Hepatocyte (in vitro differentiated cells): ENCODE results near the gene PELI3. TPM values are rescaled to one million over a fixed set of nuclear protein-coding genes. Genes with fewer than 3 reads are reported as not detected.

Source experiments
- DNase-seq: peaks from one replicate; pipeline ENCODE4 v3.0.0-alpha.2; 2016; ENCODE audit warnings: low spot score
- H2AFZ ChIP-seq: fragments of 200-600 bp; sonication (generic); 2 replicates; pipeline ENCODE4 v1.6.0; 2016; ENCODE audit warnings: antibody characterized with exemption, mild to moderate bottlenecking
- H3K27ac ChIP-seq: fragments of 200-600 bp; sonication (generic); 2 replicates; pipeline ENCODE4 v1.5.1; 2016; ENCODE audit warnings: mild to moderate bottlenecking
- H3K27me3 ChIP-seq: fragments of 200-600 bp; sonication (generic); 2 replicates; pipeline ENCODE4 v1.6.1; 2016
- H3K36me3 ChIP-seq: fragments of 200-600 bp; sonication (generic); replicated peaks from 2 replicates; pipeline ENCODE4 v1.5.1; 2016; ENCODE audit warnings: low read depth; ENCODE audit not compliant: insufficient read depth
- H3K4me1 ChIP-seq: fragments of 200-600 bp; sonication (generic); 2 replicates; pipeline ENCODE4 v1.5.1; 2016; ENCODE audit warnings: mild to moderate bottlenecking, moderate library complexity; ENCODE audit not compliant: insufficient read depth
- H3K4me2 ChIP-seq: fragments of 200-600 bp; sonication (generic); 2 replicates; pipeline ENCODE4 v1.6.0; 2016
- H3K4me3 ChIP-seq: fragments of 200-600 bp; sonication (generic); 2 replicates; pipeline ENCODE4 v1.5.1; 2016; ENCODE audit warnings: mild to moderate bottlenecking
- H3K79me2 ChIP-seq: fragments of 200-600 bp; sonication (generic); 2 replicates; pipeline ENCODE4 v1.6.0; 2017; ENCODE audit warnings: mild to moderate bottlenecking
- H3K9me2 ChIP-seq: fragments of 200-600 bp; sonication (generic); replicated peaks from 2 replicates; pipeline ENCODE4 v1.6.0; 2017; ENCODE audit warnings: mild to moderate bottlenecking; ENCODE audit not compliant: insufficient read depth
- H3K9me3 ChIP-seq: fragments of 200-600 bp; sonication (generic); 2 replicates; pipeline ENCODE4 v1.5.1; 2016; ENCODE audit warnings: low read depth, mild to moderate bottlenecking
- H4K20me1 ChIP-seq: fragments of 200-600 bp; sonication (generic); 2 replicates; pipeline ENCODE4 v1.6.0; 2016; ENCODE audit warnings: mild to moderate bottlenecking; ENCODE audit not compliant: insufficient read depth, poor library complexity, severe bottlenecking
- EZH2 ChIP-seq: fragments of 200-600 bp; sonication (generic); IDR thresholded peaks from 2 replicates; pipeline ENCODE4 v1.6.1; 2016; ENCODE audit warnings: antibody characterized with exemption, mild to moderate bottlenecking, borderline replicate concordance
- EZH2phosphoT487 ChIP-seq: fragments of 200-600 bp; sonication (generic); IDR thresholded peaks from one replicate; pipeline ENCODE4 v1.6.1; 2018; ENCODE audit warnings: antibody characterized with exemption, mild to moderate bottlenecking, low read depth, moderate library complexity; ENCODE audit not compliant: unreplicated experiment, severe bottlenecking
- WGBS: methylation state at CpG from one replicate; pipeline ENCODE4 v1.1.6; 2016; ENCODE audit warnings: low lambda C conversion rate; ENCODE audit errors: missing lambda C conversion rate; 5-methylcytosine and 5-hydroxymethylcytosine counted together
- polyA plus RNA-seq: library from polyadenylated mRNA; unstranded; fragments of >200 nt; fragmentation: Nextera tagmentation; extraction: Ambion mirVana; gene quantifications from 2 replicates; pipeline ENCODE4 v1.2.1, GENCODE V29; 2016
- small RNA-seq: library from RNA; depleted of rRNA; stranded (forward); fragments of <200 nt; gene quantifications from one replicate; pipeline ENCODE3, GENCODE V24; 2014
- total RNA-seq: library from RNA; depleted of rRNA; stranded (reverse); fragments of >200 nt; gene quantifications from 2 replicates; pipeline ENCODE4 v1.2.3, GENCODE V29; 2014
- TF ChIP-seq, protein P1 (sequence below): fragments of 200-600 bp; sonication (generic); IDR thresholded peaks from 2 replicates; pipeline ENCODE4 v1.5.1; 2016; ENCODE audit warnings: antibody characterized with exemption, mild to moderate bottlenecking; ENCODE audit not compliant: poor library complexity

PELI3 gene
- total and polyA plus RNA-seq, 2 experiments from 2014 or later, result 6.7 to 10.9 TPM

DNA sequence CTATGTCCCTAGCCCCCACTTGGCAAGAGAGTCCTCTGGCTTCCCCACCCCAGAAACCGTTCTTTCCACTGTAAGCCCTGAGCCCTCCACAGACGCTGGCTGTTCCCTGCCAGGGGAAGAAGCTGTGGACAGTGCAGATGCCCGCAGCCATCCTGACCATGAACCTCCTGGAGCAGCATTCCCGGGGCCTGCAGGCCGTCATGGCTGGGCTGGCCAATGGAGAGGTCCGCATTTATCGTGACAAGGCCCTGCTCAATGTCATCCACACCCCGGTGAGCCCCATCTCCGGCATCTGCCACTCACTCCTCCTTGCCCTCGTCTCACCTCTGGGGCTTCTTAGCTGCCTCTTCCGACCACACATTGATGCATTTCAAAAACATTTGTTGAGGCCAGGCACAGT is 56.9 kb downstream of the PELI3 start:
- Histone ChIP-seq H3K9me3 (no peaks in the 10 kb centered on the region), H3K4me2 (no peak overlapping the region), H4K20me1 (no peaks in the 10 kb centered on the region), H3K27ac (no peak overlapping the region), H3K4me1 (no peaks in the 10 kb centered on the region), H3K27me3 (no peaks in the 10 kb centered on the region), H3K36me3 (no peaks in the 10 kb centered on the region), H3K4me3 (no peak overlapping the region), H3K9me2 (no peaks in the 10 kb centered on the region), H3K79me2 (no peaks in the 10 kb centered on the region), H2AFZ (no peak overlapping the region)
- 77% methylated on average over 11 of the region's 11 CpGs for WGBS
- DNase-seq, result no peak
- no peak for TF ChIP-seq EZH2
- no peak for TF ChIP-seq EZH2phosphoT487
- TF ChIP-seq, protein P1, sequence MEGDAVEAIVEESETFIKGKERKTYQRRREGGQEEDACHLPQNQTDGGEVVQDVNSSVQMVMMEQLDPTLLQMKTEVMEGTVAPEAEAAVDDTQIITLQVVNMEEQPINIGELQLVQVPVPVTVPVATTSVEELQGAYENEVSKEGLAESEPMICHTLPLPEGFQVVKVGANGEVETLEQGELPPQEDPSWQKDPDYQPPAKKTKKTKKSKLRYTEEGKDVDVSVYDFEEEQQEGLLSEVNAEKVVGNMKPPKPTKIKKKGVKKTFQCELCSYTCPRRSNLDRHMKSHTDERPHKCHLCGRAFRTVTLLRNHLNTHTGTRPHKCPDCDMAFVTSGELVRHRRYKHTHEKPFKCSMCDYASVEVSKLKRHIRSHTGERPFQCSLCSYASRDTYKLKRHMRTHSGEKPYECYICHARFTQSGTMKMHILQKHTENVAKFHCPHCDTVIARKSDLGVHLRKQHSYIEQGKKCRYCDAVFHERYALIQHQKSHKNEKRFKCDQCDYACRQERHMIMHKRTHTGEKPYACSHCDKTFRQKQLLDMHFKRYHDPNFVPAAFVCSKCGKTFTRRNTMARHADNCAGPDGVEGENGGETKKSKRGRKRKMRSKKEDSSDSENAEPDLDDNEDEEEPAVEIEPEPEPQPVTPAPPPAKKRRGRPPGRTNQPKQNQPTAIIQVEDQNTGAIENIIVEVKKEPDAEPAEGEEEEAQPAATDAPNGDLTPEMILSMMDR, result no peak

DNA sequence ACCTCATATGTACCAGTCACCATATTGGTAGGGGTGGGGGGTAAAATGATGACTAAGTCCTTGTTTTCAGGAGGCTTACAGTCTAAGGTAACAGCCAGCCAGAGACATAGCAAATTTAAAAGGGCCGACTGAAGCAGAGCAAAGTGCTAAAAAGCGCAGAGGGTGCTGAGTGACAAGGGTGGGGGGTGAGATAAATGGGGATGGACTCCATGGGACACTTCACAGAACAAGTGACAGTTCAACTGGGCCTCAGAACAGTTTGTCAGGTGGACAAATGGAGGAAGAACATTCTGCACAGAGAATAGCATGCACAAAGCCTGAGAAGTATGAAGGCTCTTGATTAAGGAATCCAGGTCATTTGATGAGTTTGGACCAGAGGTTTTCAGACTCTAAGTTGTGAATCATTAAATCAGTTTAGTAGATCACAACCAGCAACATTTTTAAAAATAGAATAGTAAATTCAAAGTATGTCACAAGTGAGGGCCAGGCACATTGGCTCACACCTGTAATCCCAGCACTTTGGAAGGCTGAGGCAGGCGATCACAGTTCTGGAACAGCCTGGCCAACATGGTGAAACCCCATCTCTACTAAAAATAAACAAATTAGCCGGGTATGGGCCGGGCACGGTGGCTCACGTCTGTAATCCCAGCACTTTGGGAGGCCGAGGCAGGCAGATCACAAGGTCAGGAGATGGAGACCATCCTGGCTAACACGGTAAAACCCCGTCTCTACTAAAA is 57.8 kb downstream of the PELI3 start:
- no peak for DNase-seq
- no peaks in the 10 kb centered on the region for H3K36me3 ChIP-seq
- no peaks in the 10 kb centered on the region for H3K9me3 ChIP-seq
- H3K27ac ChIP-seq, result no peak overlapping the region
- no peaks in the 10 kb centered on the region for H4K20me1 ChIP-seq
- TF ChIP-seq, protein P1, result no peak
- TF ChIP-seq EZH2phosphoT487 (no peak), EZH2 (no peak)
- H2AFZ ChIP-seq, result no peak overlapping the region
- H3K79me2 ChIP-seq, result no peaks in the 10 kb centered on the region
- H3K4me3 ChIP-seq, result no peak overlapping the region
- H3K27me3 ChIP-seq, result no peaks in the 10 kb centered on the region
- 96% methylated on average over 10 of the region's 10 CpGs for WGBS
- no peaks in the 10 kb centered on the region for H3K9me2 ChIP-seq
- H3K4me2 ChIP-seq, result no peak overlapping the region
- H3K4me1 ChIP-seq, result no peaks in the 10 kb centered on the region

Small RNAs within 50 kb of the gene (small RNA-seq; reads per million reads assigned to genes)
- gene RF00416, result not detected

Other genes with a start within 250 kb of the PELI3 start
- gene KLC2, start 209.2 kb upstream of the PELI3 start, total RNA-seq, result 13.4 and 19.2 TPM in 2 replicates
- gene KLC2, start 209.2 kb upstream of the PELI3 start, polyA plus RNA-seq, result 28.8 and 35.3 TPM in 2 replicates
- gene RAB1B, start 198.3 kb upstream of the PELI3 start, total RNA-seq, result 87.9 and 88.4 TPM in 2 replicates
- 17.5 and 19.9 TPM in 2 replicates for gene RAB1B, start 198.3 kb upstream of the PELI3 start, polyA plus RNA-seq
- gene CNIH2, start 188.7 kb upstream of the PELI3 start, total RNA-seq, result 0.36 and 1.7 TPM in 2 replicates
- gene CNIH2, start 188.7 kb upstream of the PELI3 start, polyA plus RNA-seq, result 6.2 and 7.3 TPM in 2 replicates
- gene YIF1A, start 177.8 kb upstream of the PELI3 start, total RNA-seq, result 111 and 132 TPM in 2 replicates
- 265 and 267 TPM in 2 replicates for gene YIF1A, start 177.8 kb upstream of the PELI3 start, polyA plus RNA-seq
- gene TMEM151A, start 175.0 kb upstream of the PELI3 start, total RNA-seq, result 20.6 and 21.4 TPM in 2 replicates
- 36.4 and 48.6 TPM in 2 replicates for gene TMEM151A, start 175.0 kb upstream of the PELI3 start, polyA plus RNA-seq
- 19.9 and 24.6 TPM in 2 replicates for gene CD248, start 149.9 kb upstream of the PELI3 start, total RNA-seq
- gene CD248, start 149.9 kb upstream of the PELI3 start, polyA plus RNA-seq, result 210 and 250 TPM in 2 replicates
- 4.3 and 6.2 TPM in 2 replicates for gene RIN1, start 130.5 kb upstream of the PELI3 start, total RNA-seq
- gene RIN1, start 130.5 kb upstream of the PELI3 start, polyA plus RNA-seq, result 9.5 and 12.8 TPM in 2 replicates
- gene BRMS1, start 121.8 kb upstream of the PELI3 start, total RNA-seq, result 34.5 and 39.7 TPM in 2 replicates
- 48.6 and 54.0 TPM in 2 replicates for gene BRMS1, start 121.8 kb upstream of the PELI3 start, polyA plus RNA-seq
- 41.5 and 41.9 TPM in 2 replicates for gene B4GAT1, start 119.3 kb upstream of the PELI3 start, total RNA-seq
- gene B4GAT1, start 119.3 kb upstream of the PELI3 start, polyA plus RNA-seq, result 37.4 and 40.8 TPM in 2 replicates
- gene SLC29A2, start 95.1 kb upstream of the PELI3 start, total RNA-seq, result 7.4 and 11.3 TPM in 2 replicates
- 20.2 and 27.1 TPM in 2 replicates for gene SLC29A2, start 95.1 kb upstream of the PELI3 start, polyA plus RNA-seq
- 0.60 TPM in 1 of 2 replicates, not detected in the other for gene NPAS4, start 45.9 kb upstream of the PELI3 start, total RNA-seq
- gene NPAS4, start 45.9 kb upstream of the PELI3 start, polyA plus RNA-seq, result 0.31 TPM in 1 of 2 replicates, not detected in the other
- 45.6 and 60.6 TPM in 2 replicates for gene MRPL11, start 28.1 kb upstream of the PELI3 start, total RNA-seq
- gene MRPL11, start 28.1 kb upstream of the PELI3 start, polyA plus RNA-seq, result 57.1 and 59.8 TPM in 2 replicates
- 46.0 and 56.0 TPM in 2 replicates for gene DPP3, start 13.5 kb downstream of the PELI3 start, total RNA-seq
- 54.8 and 57.3 TPM in 2 replicates for gene DPP3, start 13.5 kb downstream of the PELI3 start, polyA plus RNA-seq
- gene BBS1, start 43.7 kb downstream of the PELI3 start, total RNA-seq, result 25.1 and 33.4 TPM in 2 replicates
- 27.7 and 33.9 TPM in 2 replicates for gene BBS1, start 43.7 kb downstream of the PELI3 start, polyA plus RNA-seq
- gene ZDHHC24, start 79.1 kb downstream of the PELI3 start, total RNA-seq, result 10.3 and 11.5 TPM in 2 replicates
- 16.9 and 18.3 TPM in 2 replicates for gene ZDHHC24, start 79.1 kb downstream of the PELI3 start, polyA plus RNA-seq
- not detected in 2 replicates for gene ACTN3, start 80.0 kb downstream of the PELI3 start, total RNA-seq
- gene ACTN3, start 80.0 kb downstream of the PELI3 start, polyA plus RNA-seq, result 0.09 and 0.58 TPM in 2 replicates
- gene CTSF, start 101.7 kb downstream of the PELI3 start, total RNA-seq, result 0.60 and 0.64 TPM in 2 replicates
- gene CTSF, start 101.7 kb downstream of the PELI3 start, polyA plus RNA-seq, result 1.1 and 1.5 TPM in 2 replicates
- 0.36 and 0.53 TPM in 2 replicates for gene CCDC87, start 126.2 kb downstream of the PELI3 start, total RNA-seq
- 0.22 TPM in 1 of 2 replicates, not detected in the other for gene CCDC87, start 126.2 kb downstream of the PELI3 start, polyA plus RNA-seq
- gene CCS, start 126.3 kb downstream of the PELI3 start, total RNA-seq, result 32.2 and 41.5 TPM in 2 replicates
- 97.8 and 127 TPM in 2 replicates for gene CCS, start 126.3 kb downstream of the PELI3 start, polyA plus RNA-seq
- 29.5 and 31.1 TPM in 2 replicates for gene RBM14, start 149.7 kb downstream of the PELI3 start, total RNA-seq
- 66.3 and 70.7 TPM in 2 replicates for gene RBM14, start 149.7 kb downstream of the PELI3 start, polyA plus RNA-seq
- gene RBM4, start 171.8 kb downstream of the PELI3 start, total RNA-seq, result 129 and 150 TPM in 2 replicates
- gene RBM4, start 171.8 kb downstream of the PELI3 start, polyA plus RNA-seq, result 139 and 151 TPM in 2 replicates
- gene RBM4B, start 211.0 kb downstream of the PELI3 start, total RNA-seq, result 25.7 and 26.7 TPM in 2 replicates
- 32.4 and 33.4 TPM in 2 replicates for gene RBM4B, start 211.0 kb downstream of the PELI3 start, polyA plus RNA-seq